Measurements from ENCODE around the gene TEX10.
"Not testable (repeated sequence)": the region's sequence is repeated elsewhere in the genome, so short reads cannot be mapped to it uniquely, and the experiment has no call there.

TEX10 gene

DNA sequence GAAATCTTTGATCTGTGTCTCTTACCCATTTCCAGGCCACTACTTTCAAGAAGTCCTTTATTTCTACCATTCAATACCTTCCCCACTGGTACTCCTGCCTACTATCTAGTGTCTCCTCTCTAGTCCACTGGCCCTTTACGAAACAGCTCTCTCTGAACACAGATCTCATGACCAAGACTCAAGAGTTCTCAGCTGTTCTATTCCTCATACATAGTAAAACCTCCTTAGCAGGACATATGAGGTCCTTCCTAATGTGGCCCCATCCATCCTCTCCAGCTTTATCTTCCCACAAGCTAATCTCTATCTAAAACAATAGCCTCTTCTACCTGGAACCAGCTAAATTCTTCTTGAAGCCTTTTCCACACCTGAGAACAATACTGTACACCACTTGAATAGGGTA, 2.6 kb downstream of the TEX10 start:
- no peak overlapping the region for H3K4me3 ChIP-seq (ENCODE audit: low read depth, low read length)
- DNase-seq (ENCODE audit: low read depth) = no peak
- TF ChIP-seq CTCF (IDR thresholded peaks at IDR 0.05; ENCODE audit: control insufficient read depth, extremely low read depth, insufficient read depth) = no peak

GRCh38 chr9:100346836-100347235, 5.9 kb downstream of the TEX10 start:
- no peak for DNase-seq (ENCODE audit: low read depth)
- no peak for TF ChIP-seq CTCF (IDR thresholded peaks at IDR 0.05; ENCODE audit: control insufficient read depth, extremely low read depth, insufficient read depth)
- H3K4me3 ChIP-seq (ENCODE audit: low read depth, low read length) = no peak overlapping the region

GRCh38 chr9:100341889-100342288, 10.9 kb downstream of the TEX10 start:
- TF ChIP-seq CTCF (IDR thresholded peaks at IDR 0.05; ENCODE audit: control insufficient read depth, extremely low read depth, insufficient read depth) = no peak
- no peak overlapping the region for H3K4me3 ChIP-seq (ENCODE audit: low read depth, low read length)
- no peak for DNase-seq (ENCODE audit: low read depth)

DNA sequence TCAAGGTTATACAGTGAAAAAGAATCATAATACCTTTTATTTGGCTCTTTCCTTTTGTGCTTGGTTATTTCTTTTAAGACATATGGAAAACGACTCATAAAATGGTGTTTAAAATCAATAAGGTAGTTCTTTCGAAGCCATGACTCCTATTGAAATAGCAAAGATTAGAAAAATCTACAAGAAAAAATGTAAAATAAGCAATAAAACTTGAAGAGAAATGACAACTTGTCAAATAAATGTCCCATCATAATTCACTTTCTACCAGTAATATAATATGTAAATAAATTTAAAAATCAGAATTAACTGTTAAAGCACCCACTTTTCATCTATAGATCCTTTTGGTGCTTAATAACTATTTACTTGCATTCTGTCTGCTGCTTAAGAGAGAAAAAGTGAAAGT, 12.5 kb downstream of the TEX10 start:
- no peak for DNase-seq (ENCODE audit: low read depth)
- TF ChIP-seq CTCF (IDR thresholded peaks at IDR 0.05; ENCODE audit: control insufficient read depth, extremely low read depth, insufficient read depth) = no peak

DNA sequence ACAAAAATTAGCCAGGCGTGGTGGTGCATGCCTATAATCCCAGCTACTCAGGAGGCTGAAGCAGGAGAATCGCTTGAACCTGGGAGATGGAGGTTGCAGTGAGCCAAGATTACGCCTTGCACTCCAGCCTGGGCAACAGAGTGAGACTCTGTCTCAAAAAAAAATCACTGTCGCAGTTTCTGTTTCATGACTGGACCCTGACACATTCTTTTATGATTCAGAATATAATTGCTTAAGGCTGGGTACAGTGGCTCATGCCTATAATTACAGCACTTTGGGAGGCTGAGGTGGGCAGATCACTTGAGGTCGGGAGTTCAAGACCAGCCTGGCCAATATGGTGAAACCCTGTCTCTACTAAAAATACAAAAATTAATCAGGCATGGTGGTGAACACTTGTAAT, 14.0 kb downstream of the TEX10 start:
- not testable (repeated sequence) for H3K4me3 ChIP-seq (ENCODE audit: low read depth, low read length); DNase-seq (ENCODE audit: low read depth)

More for the DNA sequence above, 12.5 kb downstream of the TEX10 start:
- no peak overlapping the region for H3K4me3 ChIP-seq (ENCODE audit: low read depth, low read length)

- TF ChIP-seq CTCF (IDR thresholded peaks at IDR 0.05; ENCODE audit: control insufficient read depth, extremely low read depth, insufficient read depth) = peak; percentile 38
- DNase-seq (ENCODE audit: low read depth) = peak; percentile 26
- no peak overlapping the region for H3K4me3 ChIP-seq (ENCODE audit: low read depth, low read length)
Measured at GRCh38 chr9:100324594-100325200, 28.0 kb downstream of the TEX10 start.

GRCh38 chr9:100322954-100323536, 29.7 kb downstream of the TEX10 start:
- H3K4me3 ChIP-seq (ENCODE audit: low read depth, low read length) = no peak overlapping the region
- peak; percentile 26 for DNase-seq (ENCODE audit: low read depth)
- peak; percentile 70 for TF ChIP-seq CTCF (IDR thresholded peaks at IDR 0.05; ENCODE audit: control insufficient read depth, extremely low read depth, insufficient read depth)

Data from LNCaP clone FGC (cell line).